ENCODE results near the gene TOGARAM2. TPM values are rescaled to one million over a fixed set of nuclear protein-coding genes. Genes with fewer than 3 reads are reported as not detected.

TOGARAM2 gene
- total RNA-seq, 4 donors from 2014 or later, result 6.4 to 64.4 (median 24.3) TPM

DNA sequence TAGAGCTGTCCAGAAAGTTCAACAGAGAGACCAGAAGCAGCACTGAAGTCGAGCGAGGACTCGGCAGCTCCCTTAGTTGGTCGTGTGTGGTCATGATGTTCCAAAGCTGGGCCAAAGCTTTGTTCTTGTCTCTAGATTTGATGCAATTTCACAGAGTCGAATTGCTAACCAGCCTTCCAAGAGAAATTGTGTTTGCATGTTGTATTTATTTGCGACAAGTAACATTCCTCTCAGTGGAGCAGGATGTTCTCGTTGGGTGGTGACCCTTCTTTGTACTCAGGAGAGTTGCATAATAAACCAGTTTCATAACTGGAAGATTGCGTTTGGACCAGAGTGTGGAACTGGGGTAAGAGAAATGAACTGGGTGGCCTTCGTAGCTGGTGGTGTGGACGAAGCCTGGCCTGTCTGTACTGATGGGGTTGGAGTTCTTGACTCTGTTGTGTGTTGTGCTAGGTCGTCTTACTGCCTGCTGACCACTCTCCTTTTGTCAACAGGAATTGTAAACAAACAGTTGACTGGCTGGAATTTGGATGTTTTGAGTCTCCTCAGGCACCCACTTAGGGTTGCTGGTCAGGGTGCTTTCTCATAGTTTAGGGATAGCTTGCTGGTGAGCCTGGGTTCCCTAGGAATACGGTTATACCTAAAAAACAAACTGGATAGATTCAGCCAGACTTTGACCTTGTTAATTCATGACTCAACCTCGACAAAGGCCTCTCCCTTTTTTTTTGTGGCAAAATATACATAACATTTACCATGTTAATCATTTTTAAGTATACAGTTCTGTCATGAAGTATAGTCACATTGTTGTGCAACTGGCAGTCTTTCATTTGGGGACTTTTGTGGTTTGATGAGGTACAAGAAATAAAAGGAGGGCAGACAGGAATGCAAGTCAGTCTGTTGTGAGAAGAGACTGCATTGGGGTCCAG lies 28.9 kb upstream of the TOGARAM2 start:
- Histone ChIP-seq H3K36me3 (peaks cover 0 to 23% of the 10 kb centered on the region in 2 donors), H3K27me3 (no peaks in the 10 kb centered on the region), H3K9me3 (no peaks in the 10 kb centered on the region), H3K27ac (peak overlapping the region; percentile 86 to 95 (median 92)), H3K4me3 (no peak overlapping the region), H3K4me1 (peaks cover 21 to 38% of the 10 kb centered on the region in 2 donors)
- ATAC-seq (peak; percentile 84 to 95), DNase-seq (peak; percentile 80 to 89)
- in situ Hi-C loops (cut with MboI; ENCODE audit: low sequenced_read_pairs in 4 of 4) (loop anchor here in 2 of 4 donors (10.0 to 25.0 kb wide), 3 partner anchors 63 to 893 kb away; no protein-coding TSS in a partner anchor), intact Hi-C loops (cut with DNase I; ENCODE audit: low total_unique reads) (loop anchor here (1.0 to 5.0 kb wide), 7 partner anchors 57 to 385 kb away; partner anchors contain the start of genes CLIP4 and WDR43)
- TF ChIP-seq POLR2A (IDR thresholded peaks at IDR 0.05), result peak; percentile 60 to 78
- TF ChIP-seq, protein P1, sequence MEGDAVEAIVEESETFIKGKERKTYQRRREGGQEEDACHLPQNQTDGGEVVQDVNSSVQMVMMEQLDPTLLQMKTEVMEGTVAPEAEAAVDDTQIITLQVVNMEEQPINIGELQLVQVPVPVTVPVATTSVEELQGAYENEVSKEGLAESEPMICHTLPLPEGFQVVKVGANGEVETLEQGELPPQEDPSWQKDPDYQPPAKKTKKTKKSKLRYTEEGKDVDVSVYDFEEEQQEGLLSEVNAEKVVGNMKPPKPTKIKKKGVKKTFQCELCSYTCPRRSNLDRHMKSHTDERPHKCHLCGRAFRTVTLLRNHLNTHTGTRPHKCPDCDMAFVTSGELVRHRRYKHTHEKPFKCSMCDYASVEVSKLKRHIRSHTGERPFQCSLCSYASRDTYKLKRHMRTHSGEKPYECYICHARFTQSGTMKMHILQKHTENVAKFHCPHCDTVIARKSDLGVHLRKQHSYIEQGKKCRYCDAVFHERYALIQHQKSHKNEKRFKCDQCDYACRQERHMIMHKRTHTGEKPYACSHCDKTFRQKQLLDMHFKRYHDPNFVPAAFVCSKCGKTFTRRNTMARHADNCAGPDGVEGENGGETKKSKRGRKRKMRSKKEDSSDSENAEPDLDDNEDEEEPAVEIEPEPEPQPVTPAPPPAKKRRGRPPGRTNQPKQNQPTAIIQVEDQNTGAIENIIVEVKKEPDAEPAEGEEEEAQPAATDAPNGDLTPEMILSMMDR (IDR thresholded peaks at IDR 0.05 in 4 of 5, conservative IDR thresholded peaks at IDR 0.05 in 1 of 5), result peak in 1 of 5 experiments; percentile 22

DNA sequence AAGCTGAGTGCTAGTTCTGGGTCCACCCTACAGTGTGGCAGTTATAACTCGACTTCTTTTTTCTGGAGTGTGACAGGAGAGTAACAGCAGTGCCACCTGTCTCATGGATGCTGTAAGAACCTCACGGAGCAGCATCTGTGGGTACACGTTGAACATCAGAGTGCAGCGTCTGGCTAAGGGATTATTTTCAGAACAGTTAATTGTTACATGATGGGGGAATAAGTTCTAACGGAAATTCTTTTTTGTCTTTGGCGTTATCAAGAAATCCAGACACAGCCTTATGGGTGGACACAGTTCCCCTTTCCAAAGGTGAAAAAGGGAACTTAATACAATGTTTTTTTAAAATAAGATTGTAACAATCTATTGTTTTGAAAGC lies 28.3 kb upstream of the TOGARAM2 start:
- Histone ChIP-seq H3K4me3 (no peak overlapping the region), H3K9me3 (no peaks in the 10 kb centered on the region), H3K4me1 (peaks cover 21 to 38% of the 10 kb centered on the region in 2 donors), H3K27ac (peak overlapping the region; percentile 86 to 95 (median 92)), H3K27me3 (no peaks in the 10 kb centered on the region), H3K36me3 (peaks cover 0 to 17% of the 10 kb centered on the region in 2 donors)
- intact Hi-C loops (cut with DNase I; ENCODE audit: low total_unique reads), result loop anchor here (1.0 to 5.0 kb wide), 6 partner anchors 58 to 386 kb away; partner anchors contain the start of gene WDR43
- ATAC-seq (peak; percentile 73 to 76), DNase-seq (peak; percentile 70 to 80)
- in situ Hi-C loops (cut with MboI; ENCODE audit: low sequenced_read_pairs in 4 of 4), result loop anchor here in 2 of 4 donors (10.0 to 25.0 kb wide), 3 partner anchors 62 to 892 kb away; no protein-coding TSS in a partner anchor
- TF ChIP-seq, protein P1 (IDR thresholded peaks at IDR 0.05 in 4 of 5, conservative IDR thresholded peaks at IDR 0.05 in 1 of 5), result peak in 3 of 5 experiments; percentile 4 to 22 (median 18)
- peak in 1 of 2 donors; percentile 27 for TF ChIP-seq POLR2A (IDR thresholded peaks at IDR 0.05)

DNA sequence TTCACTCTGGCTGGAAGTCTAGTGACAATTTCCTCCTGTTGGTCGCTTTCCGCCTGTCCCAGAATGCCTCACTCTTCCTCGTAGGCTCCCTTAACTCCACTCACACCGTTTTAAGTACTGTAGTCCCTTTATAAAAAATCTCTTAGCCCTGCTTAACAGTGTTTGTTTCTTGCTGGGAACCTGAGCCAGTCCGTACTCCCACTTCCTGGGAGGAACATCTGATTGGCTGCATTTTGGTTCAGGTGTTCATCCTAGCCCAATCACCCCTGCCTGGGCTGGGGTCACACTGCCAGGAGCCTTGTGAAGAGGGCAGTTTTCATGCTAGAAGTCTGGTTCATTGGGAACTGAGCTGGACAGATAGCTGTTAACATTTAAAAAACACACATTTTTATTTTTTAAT lies 25.6 kb upstream of the TOGARAM2 start:
- peaks cover 27 to 39% of the 10 kb centered on the region in 2 donors for H3K4me1 ChIP-seq
- intact Hi-C loops (cut with DNase I; ENCODE audit: low total_unique reads) (loop anchor here (5.0 kb wide), 1 partner anchor 352 kb away; no protein-coding TSS in a partner anchor), in situ Hi-C loops (cut with MboI; ENCODE audit: low sequenced_read_pairs in 4 of 4) (loop anchor here (5.0 to 25.0 kb wide), 7 partner anchors 57 to 889 kb away; no protein-coding TSS in a partner anchor)
- TF ChIP-seq, protein P1 (IDR thresholded peaks at IDR 0.05 in 4 of 5, conservative IDR thresholded peaks at IDR 0.05 in 1 of 5), result no peak
- no peak for TF ChIP-seq POLR2A (IDR thresholded peaks at IDR 0.05)
- no peak overlapping the region for H3K4me3 ChIP-seq
- H3K27me3 ChIP-seq, result no peaks in the 10 kb centered on the region
- H3K27ac ChIP-seq, result no peak overlapping the region
- no peak for ATAC-seq
- no peaks in the 10 kb centered on the region for H3K36me3 ChIP-seq
- no peak for DNase-seq
- H3K9me3 ChIP-seq, result no peaks in the 10 kb centered on the region

DNA sequence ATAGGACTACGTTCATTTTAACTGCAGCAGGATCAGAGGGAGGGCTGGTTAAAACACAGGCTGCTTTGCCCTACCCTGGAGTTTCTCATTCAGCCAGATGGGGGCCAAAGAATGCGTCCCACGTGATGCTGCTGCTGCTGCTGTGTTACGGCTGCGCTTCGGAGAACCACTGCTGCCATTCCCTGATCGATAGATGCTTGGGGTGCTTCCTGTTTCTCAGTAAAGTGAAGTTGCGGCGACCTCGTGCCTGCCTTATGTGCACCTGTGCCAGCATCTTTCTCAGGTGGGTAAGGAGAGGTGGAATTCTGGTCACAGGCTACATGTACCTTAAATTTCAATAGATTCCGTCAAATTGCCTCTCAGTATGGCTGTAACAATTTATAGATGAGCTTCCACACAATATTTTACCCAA lies 24.7 kb upstream of the TOGARAM2 start:
- in situ Hi-C loops (cut with MboI; ENCODE audit: low sequenced_read_pairs in 4 of 4), result loop anchor here (5.0 to 25.0 kb wide), 7 partner anchors 56 to 888 kb away; no protein-coding TSS in a partner anchor
- no peak for ATAC-seq
- intact Hi-C loops (cut with DNase I; ENCODE audit: low total_unique reads), result loop anchor here (5.0 kb wide), 1 partner anchor 351 kb away; no protein-coding TSS in a partner anchor

More for the DNA sequence above, 24.7 kb upstream of the TOGARAM2 start:
- no peaks in the 10 kb centered on the region for H3K27me3 ChIP-seq
- no peak for TF ChIP-seq POLR2A (IDR thresholded peaks at IDR 0.05)
- TF ChIP-seq, protein P1 (IDR thresholded peaks at IDR 0.05 in 4 of 5, conservative IDR thresholded peaks at IDR 0.05 in 1 of 5), result no peak
- H3K4me1 ChIP-seq, result peaks cover 20 to 31% of the 10 kb centered on the region in 2 donors
- no peaks in the 10 kb centered on the region for H3K9me3 ChIP-seq
- no peaks in the 10 kb centered on the region for H3K36me3 ChIP-seq
- H3K4me3 ChIP-seq, result no peak overlapping the region
- DNase-seq, result peak in 1 of 2 donors; percentile 46
- no peak overlapping the region for H3K27ac ChIP-seq
